SKM-1 (cell line): ENCODE data around the gene RNF152.
A peak's percentile ranks its signal among the peaks of the same experiment; 100 is the strongest.

Experiments used
- DNase-seq: peaks from one replicate; lab custom pipeline; 2025; ENCODE audit not compliant: unreplicated experiment; lab: John Stamatoyannopoulos, UW

Gene RNF152

DNA sequence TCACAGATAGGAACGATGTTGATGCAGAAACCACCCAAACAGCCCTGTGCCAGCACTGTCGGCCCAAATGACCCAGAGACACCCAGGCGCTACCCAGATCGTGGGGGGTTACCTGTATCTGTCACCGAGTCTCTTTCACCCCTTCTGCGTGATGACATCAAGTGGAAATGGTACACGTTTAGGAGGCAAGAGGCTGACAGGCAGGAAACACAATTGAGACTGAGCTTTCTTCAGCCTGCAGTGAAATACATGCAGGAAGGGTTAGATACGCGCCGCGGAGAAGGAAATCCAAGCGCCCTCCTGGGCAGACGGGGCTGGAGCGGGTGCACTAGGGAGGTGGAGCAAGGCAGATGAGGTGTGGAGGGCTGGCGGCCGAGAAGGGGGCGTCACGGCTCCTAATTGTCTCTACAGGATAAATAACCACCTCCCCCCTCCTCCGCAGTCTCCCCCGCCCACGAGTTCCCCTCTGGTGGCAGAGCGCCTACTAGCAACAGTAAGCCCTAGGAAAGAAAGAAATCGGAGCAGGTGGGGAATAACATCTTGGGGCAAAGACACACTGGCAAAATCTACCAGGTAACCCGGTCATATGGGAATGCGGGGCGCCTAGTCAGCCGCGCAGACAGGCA, at the start of gene RNF152:
Gene RNF152, minus strand, starts transcription at position 325 of the 626 bp plus-strand sequence. CDS start 76,544 bp downstream, outside the sequence.
- DNase-seq = no peak

GRCh38 chr18:61941948-61942471, 49.2 kb upstream of the RNF152 start:
- DNase-seq = no peak

DNA sequence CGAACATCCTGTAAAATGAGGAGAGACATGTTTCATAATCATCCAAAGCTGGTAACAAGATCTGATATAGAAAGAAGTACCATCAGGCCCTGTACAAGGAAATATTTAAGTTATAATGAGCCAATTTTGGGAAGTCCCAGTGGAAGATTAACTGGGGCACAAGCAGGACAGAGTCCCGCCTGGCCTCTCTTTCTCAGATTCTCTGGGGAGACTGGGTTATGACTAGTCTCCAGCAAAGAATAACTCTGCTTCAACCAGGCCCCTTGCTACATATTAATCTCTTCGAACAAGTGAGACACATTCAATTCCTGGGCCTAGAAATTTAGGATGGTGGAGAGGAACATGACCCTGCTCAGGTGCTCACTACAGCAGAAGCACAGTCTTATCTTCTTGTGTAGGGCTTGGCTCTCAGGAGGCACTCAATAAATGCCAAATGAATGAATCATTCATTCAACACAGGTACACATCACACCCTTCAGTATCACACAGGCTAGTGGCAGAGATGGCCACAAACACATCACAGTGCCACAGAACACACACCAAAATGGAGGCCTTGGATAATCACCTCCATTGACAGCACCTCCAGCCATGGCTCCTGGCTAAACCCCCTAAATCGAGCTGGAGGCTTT, 46.4 kb upstream of the RNF152 start:
- DNase-seq = no peak

DNA sequence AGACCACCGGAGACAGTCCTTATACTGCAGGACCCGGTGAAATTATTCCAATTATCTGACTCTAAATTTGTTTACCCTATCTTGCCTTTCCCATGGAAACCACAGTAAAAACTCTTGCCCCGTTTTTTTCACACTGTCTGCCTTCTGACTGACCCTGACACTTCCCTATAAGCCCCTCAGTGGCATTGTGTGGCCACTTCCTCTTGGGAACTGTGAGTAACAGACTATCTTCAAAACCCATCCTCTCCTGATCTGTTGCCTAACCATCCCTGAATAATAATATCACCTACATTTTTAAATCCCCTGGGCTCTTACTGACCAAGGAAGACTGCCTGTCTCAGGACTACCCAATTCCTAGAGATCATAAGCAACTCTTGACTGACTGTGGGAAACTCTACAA, 42.6 kb upstream of the RNF152 start:
- DNase-seq = no peak

GRCh38 chr18:61931654-61932379, 39.0 kb upstream of the RNF152 start:
- no peak for DNase-seq

- no peak for DNase-seq
Measured at GRCh38 chr18:61929881-61930640, 37.3 kb upstream of the RNF152 start.

GRCh38 chr18:61926532-61926931, 33.7 kb upstream of the RNF152 start:
- no peak for DNase-seq

DNA sequence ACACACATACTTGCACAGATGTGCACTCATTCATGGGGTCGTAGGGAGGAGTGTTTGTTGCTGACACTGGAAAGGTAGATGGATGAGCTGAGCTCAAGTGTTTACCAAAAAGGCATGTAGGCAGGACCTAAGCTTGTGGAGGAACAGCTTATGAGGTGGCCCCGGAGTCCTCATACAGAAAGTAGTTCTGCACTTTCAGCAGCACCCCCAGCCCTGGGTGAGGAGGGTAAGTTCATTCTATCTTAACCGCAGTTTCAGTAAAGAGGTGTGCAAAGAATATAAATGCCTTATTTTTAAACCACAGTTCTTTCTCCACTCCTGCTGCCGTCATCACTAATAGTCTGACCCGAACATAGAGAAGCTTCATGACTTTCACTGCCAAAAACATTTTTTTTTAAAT, 31.7 kb upstream of the RNF152 start:
- no peak for DNase-seq

GRCh38 chr18:61922435-61922834, 29.6 kb upstream of the RNF152 start:
- DNase-seq = no peak

DNA sequence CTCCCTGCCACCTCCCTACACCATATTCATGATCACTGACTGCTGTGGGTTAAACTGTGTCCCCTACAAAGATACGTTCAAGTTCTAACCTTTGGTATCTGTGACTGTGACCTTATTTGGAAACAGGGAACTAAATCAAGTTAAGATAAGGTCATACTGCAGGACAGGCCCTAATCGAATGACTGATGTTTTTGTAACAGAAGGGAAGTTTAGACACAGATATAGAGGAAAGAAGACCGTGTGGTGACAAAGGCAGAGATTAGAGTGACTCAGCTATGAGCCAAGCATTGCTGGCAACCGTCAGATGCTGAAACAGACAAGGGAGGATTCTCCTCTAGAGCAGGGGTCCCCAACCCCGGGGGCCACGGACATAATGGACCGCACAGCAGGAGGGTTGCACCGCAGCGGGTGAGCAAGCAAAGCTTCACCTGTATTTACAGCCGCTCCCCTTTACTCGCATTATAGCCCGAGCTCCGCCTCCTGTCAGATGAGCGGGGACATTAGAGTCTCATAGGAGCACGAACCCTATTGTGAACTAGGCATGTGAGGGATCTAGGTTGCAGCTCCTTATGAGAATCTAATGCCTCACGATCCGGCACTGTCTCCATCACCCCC, 28.9 kb upstream of the RNF152 start:
- no peak for DNase-seq

GRCh38 chr18:61917818-61918217, 25.0 kb upstream of the RNF152 start:
- no peak for DNase-seq

DNA sequence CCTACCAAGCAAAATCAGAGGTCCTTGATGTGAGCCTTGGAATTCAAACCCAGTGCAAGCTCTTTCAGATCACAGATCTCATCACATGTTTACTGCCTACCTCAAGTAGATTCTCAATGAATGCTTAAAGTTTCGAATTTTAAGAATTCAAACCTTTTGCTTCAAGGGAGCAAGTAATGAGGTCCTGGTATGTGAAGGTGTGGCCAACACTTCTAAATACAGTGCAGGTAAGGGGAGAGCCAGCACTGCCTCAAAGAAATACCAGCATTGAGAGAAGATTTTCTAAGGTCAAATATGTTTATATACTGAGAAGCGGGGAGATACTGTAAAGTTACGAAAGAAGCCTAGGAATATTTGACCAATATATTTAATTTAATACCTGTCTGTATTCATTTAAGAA, 19.7 kb upstream of the RNF152 start:
- DNase-seq = no peak

DNA sequence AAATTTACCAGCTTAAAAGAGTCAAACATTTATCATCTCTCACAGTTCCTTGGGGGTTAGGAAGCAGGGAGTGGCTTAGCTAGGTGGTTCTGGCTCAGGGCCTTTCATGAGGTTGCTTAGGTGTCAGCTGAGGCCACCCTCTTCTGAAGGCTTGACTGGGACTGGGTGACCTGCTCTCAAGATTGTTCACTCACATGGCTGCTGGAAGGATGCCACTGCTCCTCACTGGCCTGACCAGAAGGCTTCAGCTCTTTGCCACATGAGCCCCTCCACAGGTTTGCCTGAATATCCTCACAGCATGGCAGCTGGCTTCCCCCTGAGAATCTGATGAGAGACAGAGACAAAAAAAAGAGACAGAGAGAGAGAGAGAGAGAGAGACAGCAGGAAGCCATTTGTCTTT, 17.3 kb upstream of the RNF152 start:
- DNase-seq = no peak

DNA sequence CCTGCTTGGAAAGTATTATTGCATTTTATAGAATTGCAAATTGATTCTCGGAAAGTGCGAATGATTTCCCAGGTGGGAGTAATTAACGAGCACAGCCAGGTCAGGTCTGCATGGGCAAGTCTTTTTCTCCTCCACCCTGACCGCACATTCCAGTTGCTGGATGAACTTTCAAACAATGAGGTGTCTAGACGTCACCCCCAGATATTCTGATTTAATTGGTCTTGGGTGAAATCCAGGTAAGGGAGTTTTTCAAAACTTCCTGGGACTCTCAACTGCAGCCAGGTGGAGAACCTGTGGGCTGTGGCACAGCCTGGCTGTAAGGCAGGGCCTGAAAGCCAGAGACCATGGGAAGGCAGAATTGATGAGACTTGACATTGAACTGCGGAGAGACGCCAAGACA, 15.9 kb upstream of the RNF152 start:
- DNase-seq = no peak

- DNase-seq = peak; percentile 23
Measured at GRCh38 chr18:61901323-61901986, 8.6 kb upstream of the RNF152 start.

GRCh38 chr18:61900504-61901281, 7.9 kb upstream of the RNF152 start:
- no peak for DNase-seq

DNA sequence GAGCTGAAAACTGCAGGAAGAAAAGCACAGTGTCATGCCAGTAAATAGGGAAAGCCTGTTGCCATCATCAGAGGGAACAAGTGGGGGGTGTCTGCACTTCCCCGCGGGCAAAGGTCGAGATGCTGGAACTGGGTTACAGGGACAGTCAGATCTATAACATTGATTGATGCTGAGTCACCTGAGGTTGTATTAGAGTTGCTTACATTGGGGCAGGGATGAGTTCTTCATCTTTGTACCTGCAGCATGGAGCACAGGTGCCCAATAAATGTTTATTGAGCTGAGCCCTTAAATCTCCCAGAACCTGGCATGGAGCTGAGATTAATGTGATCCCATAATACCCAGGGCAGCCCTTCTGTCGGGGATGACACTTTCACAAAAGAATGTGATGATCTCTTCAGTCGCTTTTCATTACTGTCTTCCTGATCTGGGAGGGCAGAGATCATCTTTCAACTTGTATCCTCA, 5.9 kb upstream of the RNF152 start:
- no peak for DNase-seq

DNA sequence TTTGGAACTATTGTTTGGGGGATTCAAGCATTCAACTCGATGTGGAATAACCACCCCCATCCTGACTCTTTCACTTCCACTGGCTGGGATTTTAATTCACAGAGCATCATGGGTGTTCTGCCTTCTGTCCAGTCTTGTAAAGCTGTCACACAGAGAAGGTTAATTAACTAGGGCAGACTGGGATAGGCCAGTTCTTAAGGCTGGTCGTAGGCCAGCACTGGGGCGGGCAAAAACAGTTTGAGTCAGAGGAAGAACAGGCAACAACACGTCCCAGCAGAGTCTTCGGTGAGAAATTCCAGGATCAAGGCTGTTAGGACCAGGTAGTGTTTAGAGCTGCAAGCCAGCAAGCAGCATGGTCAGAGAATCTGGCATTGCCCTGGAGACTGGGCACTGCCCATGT, 4.0 kb upstream of the RNF152 start:
- no peak for DNase-seq

DNA sequence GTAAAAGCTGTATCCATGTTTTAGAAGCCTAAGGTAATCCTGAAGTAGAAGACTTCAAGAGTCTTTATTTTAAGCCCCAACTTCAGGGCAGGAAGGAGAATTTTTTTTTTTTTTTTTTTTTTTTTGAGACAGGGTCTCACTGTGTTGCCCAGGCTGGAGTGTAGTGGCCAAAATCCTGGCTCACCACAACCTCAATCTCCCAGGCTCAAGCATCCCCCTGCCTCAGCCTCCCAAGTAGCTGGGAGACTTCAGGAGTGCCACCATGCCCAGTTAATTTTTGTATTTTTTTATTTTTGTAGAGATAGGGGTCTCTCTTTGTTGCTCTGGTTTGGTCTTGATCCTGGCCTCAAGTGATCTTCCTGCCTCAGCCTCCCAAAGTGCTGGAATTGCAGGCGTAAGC, 3.3 kb upstream of the RNF152 start:
- DNase-seq = no peak
